Neural progenitor cell (in vitro differentiated cells): Measurements from ENCODE around the gene METTL1. TPM values are rescaled to one million over a fixed set of nuclear protein-coding genes. Genes with fewer than 3 reads are reported as not detected.

Experiments used
- DNase-seq: peaks from one replicate; pipeline ENCODE4 v3.0.0-alpha.2; 2016; ENCODE audit warnings: low spot score
- H2AFZ ChIP-seq: fragments of 200-600 bp; sonication (generic); replicated peaks from 2 replicates; pipeline ENCODE4 v1.6.1; 2016; ENCODE audit warnings: antibody characterized with exemption
- H3F3A ChIP-seq: fragments of 200-600 bp; sonication (generic); 2 replicates; pipeline ENCODE4 v1.6.1; 2016; ENCODE audit warnings: antibody characterized with exemption, low read depth
- H3K27ac ChIP-seq: fragments of 200-600 bp; sonication (generic); 2 replicates; pipeline ENCODE4 v1.5.1; 2016; ENCODE audit warnings: mild to moderate bottlenecking
- H3K27me3 ChIP-seq: fragments of 200-600 bp; sonication (generic); 2 replicates; pipeline ENCODE4 v1.6.1; 2016; ENCODE audit warnings: mild to moderate bottlenecking, moderate library complexity
- H3K36me3 ChIP-seq: fragments of 200-600 bp; sonication (generic); 2 replicates; pipeline ENCODE4 v1.5.1; 2016
- H3K4me1 ChIP-seq: fragments of 200-600 bp; sonication (generic); 2 replicates; pipeline ENCODE4 v1.6.1; 2016; ENCODE audit warnings: mixed run types
- H3K4me2 ChIP-seq: fragments of 200-600 bp; sonication (generic); 2 replicates; pipeline ENCODE4 v1.6.1; 2016
- H3K4me3 ChIP-seq: fragments of 200-600 bp; sonication (generic); 2 replicates; pipeline ENCODE4 v1.5.1; 2016
- H3K79me2 ChIP-seq: fragments of 200-600 bp; sonication (generic); 2 replicates; pipeline ENCODE4 v1.6.1; 2016; ENCODE audit warnings: low read depth
- H3K9ac ChIP-seq: fragments of 200-600 bp; sonication (generic); 2 replicates; pipeline ENCODE4 v1.6.1; 2016
- H3K9me3 ChIP-seq: fragments of 200-600 bp; sonication (generic); 2 replicates; pipeline ENCODE4 v1.5.1; 2016; ENCODE audit warnings: low read depth
- H4K20me1 ChIP-seq: fragments of 200-600 bp; sonication (generic); 2 replicates; pipeline ENCODE4 v1.6.1; 2016; ENCODE audit warnings: low read depth
- H3K27ac Mint-ChIP-seq: 3 replicates; pipeline ENCODE4 v1.8.0; 2021; ENCODE audit warnings: mixed read lengths
- H3K27me3 Mint-ChIP-seq: 2 replicates; pipeline ENCODE4 v1.8.0; 2022; ENCODE audit warnings: low read depth, mild to moderate bottlenecking, inconsistent platforms, moderate library complexity, mixed read lengths; ENCODE audit not compliant: insufficient read depth
- H3K36me3 Mint-ChIP-seq: 3 replicates; pipeline ENCODE4 v1.8.0; 2021; ENCODE audit warnings: mixed read lengths
- H3K4me1 Mint-ChIP-seq: 3 replicates; pipeline ENCODE4 v1.8.0; 2021; ENCODE audit warnings: mixed read lengths
- H3K4me3 Mint-ChIP-seq: 3 replicates; pipeline ENCODE4 v1.8.0; 2021; ENCODE audit warnings: mild to moderate bottlenecking, moderate library complexity, mixed read lengths
- H3K9me3 Mint-ChIP-seq: 3 replicates; pipeline ENCODE4 v1.8.0; 2020; ENCODE audit warnings: mixed read lengths
- CTCF ChIP-seq: fragments of 200-600 bp; sonication (generic); IDR thresholded peaks from 2 replicates; pipeline ENCODE4 v1.5.1; 2017; ENCODE audit warnings: antibody characterized with exemption, mild to moderate bottlenecking
- EZH2 ChIP-seq: fragments of 200-600 bp; sonication (generic); IDR thresholded peaks from 2 replicates; pipeline ENCODE4 v1.6.1; 2017; ENCODE audit warnings: antibody characterized with exemption, mild to moderate bottlenecking, moderate library complexity
- EZH2phosphoT487 ChIP-seq: fragments of 200-600 bp; sonication (generic); IDR thresholded peaks from 2 replicates; pipeline ENCODE4 v1.6.1; 2017; ENCODE audit warnings: antibody characterized with exemption
- total RNA-seq: library from RNA; depleted of rRNA; stranded (reverse); fragments of >200 nt; gene quantifications from 2 replicates; pipeline ENCODE4 v1.2.3, GENCODE V29; 2015; ENCODE audit warnings: low replicate concordance

The METTL1 gene
- total RNA-seq, 1 donor from 2014 or later = 5.6 TPM

GRCh38 chr12:57744194-57744776, 27.6 kb downstream of the METTL1 start:
- H3K9ac ChIP-seq = no peak overlapping the region
- peaks cover 24% of the 10 kb centered on the region for H3K36me3 Mint-ChIP-seq
- peak overlapping the region; percentile 87 for H3K4me3 ChIP-seq
- H3K4me1 ChIP-seq = peaks cover 20% of the 10 kb centered on the region
- H3K9me3 Mint-ChIP-seq = no peaks in the 10 kb centered on the region
- H3K27me3 Mint-ChIP-seq = peaks cover 13% of the 10 kb centered on the region
- H3K4me2 ChIP-seq = peak overlapping the region; percentile 98
- peaks cover 61% of the 10 kb centered on the region for H3F3A ChIP-seq
- no peak for TF ChIP-seq EZH2phosphoT487
- no peak for TF ChIP-seq CTCF
- TF ChIP-seq EZH2 = no peak
- peak overlapping the region; percentile 94 for H3K27ac ChIP-seq
- peak overlapping the region; percentile 95 for H3K4me3 Mint-ChIP-seq
- peaks cover 2% of the 10 kb centered on the region for H4K20me1 ChIP-seq
- peaks cover 36% of the 10 kb centered on the region for H3K4me1 Mint-ChIP-seq
- H3K27ac Mint-ChIP-seq = peak overlapping the region; percentile 99
- H3K36me3 ChIP-seq = no peaks in the 10 kb centered on the region
- DNase-seq = no peak
- peaks cover 21% of the 10 kb centered on the region for H3K79me2 ChIP-seq
- H3K27me3 ChIP-seq = peaks cover 46% of the 10 kb centered on the region
- H3K9me3 ChIP-seq = no peaks in the 10 kb centered on the region
- peak overlapping the region; percentile 85 for H2AFZ ChIP-seq

- H2AFZ ChIP-seq = no peak overlapping the region
- no peaks in the 10 kb centered on the region for H3K36me3 ChIP-seq
- no peak overlapping the region for H3K27ac ChIP-seq
- peaks cover 23% of the 10 kb centered on the region for H3K4me1 ChIP-seq
- H3K9me3 Mint-ChIP-seq = no peaks in the 10 kb centered on the region
- peaks cover 19% of the 10 kb centered on the region for H3K36me3 Mint-ChIP-seq
- peaks cover 40% of the 10 kb centered on the region for H3K4me1 Mint-ChIP-seq
- H3K9me3 ChIP-seq = no peaks in the 10 kb centered on the region
- H3K27ac Mint-ChIP-seq = no peak overlapping the region
- H3K4me3 Mint-ChIP-seq = peak overlapping the region; percentile 95
- H3K9ac ChIP-seq = no peak overlapping the region
- no peak overlapping the region for H3K4me3 ChIP-seq
- H3K4me2 ChIP-seq = no peak overlapping the region
- no peak for TF ChIP-seq EZH2phosphoT487
- no peak for TF ChIP-seq EZH2
- no peak for TF ChIP-seq CTCF
- H3K27me3 Mint-ChIP-seq = peaks cover 17% of the 10 kb centered on the region
- peaks cover 16% of the 10 kb centered on the region for H3K79me2 ChIP-seq
- peaks cover 51% of the 10 kb centered on the region for H3K27me3 ChIP-seq
- H4K20me1 ChIP-seq = peaks cover 3% of the 10 kb centered on the region
- H3F3A ChIP-seq = peaks cover 59% of the 10 kb centered on the region
- DNase-seq = no peak
These were observed 28.1 kb downstream of the METTL1 start for GRCh38 chr12:57743769-57744168.

- H2AFZ ChIP-seq = no peak overlapping the region
- no peak overlapping the region for H3K9ac ChIP-seq
- peaks cover 15% of the 10 kb centered on the region for H3K27me3 Mint-ChIP-seq
- no peak overlapping the region for H3K27ac Mint-ChIP-seq
- H4K20me1 ChIP-seq = peaks cover 11% of the 10 kb centered on the region
- no peaks in the 10 kb centered on the region for H3K9me3 ChIP-seq
- H3K4me3 Mint-ChIP-seq = no peak overlapping the region
- TF ChIP-seq EZH2 = no peak
- no peak for TF ChIP-seq CTCF
- TF ChIP-seq EZH2phosphoT487 = no peak
- H3K4me2 ChIP-seq = no peak overlapping the region
- no peak overlapping the region for H3K4me3 ChIP-seq
- DNase-seq = no peak
- H3K36me3 Mint-ChIP-seq = peaks cover 10% of the 10 kb centered on the region
- peaks cover 40% of the 10 kb centered on the region for H3K4me1 Mint-ChIP-seq
- peaks cover 51% of the 10 kb centered on the region for H3F3A ChIP-seq
- H3K27me3 ChIP-seq = peaks cover 68% of the 10 kb centered on the region
- H3K79me2 ChIP-seq = peaks cover 14% of the 10 kb centered on the region
- no peaks in the 10 kb centered on the region for H3K9me3 Mint-ChIP-seq
- no peak overlapping the region for H3K27ac ChIP-seq
- H3K36me3 ChIP-seq = no peaks in the 10 kb centered on the region
- peaks cover 23% of the 10 kb centered on the region for H3K4me1 ChIP-seq
These were observed 29.8 kb downstream of the METTL1 start for GRCh38 chr12:57741844-57742738.
